ENCODE measurements around the gene UBE3B.

Gene UBE3B

DNA sequence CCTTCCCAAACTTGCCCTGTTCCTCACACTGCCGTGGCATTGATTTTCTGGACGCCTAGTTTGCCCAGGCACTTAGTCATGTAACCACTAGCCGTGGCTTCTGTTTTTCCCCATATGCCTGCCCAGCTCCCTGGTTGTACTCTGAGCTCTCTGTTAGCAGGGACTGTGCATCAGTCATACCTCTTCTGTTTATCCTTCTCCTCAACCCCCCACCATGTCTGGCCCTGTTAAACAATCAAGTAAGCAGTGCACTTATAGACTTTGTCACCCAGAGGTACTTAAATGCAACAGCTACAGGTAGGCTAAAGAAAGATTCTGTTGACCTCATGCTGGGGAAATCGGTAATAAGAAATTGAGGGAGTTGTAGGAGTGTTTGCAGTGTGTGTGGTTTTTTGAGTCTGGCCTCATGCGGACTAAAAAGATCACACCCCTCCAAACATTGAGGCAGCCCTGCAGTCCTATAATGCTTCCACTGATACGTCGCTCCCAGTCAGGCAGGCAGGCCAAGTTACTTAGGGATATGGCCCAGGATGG lies 17.0 kb downstream of the UBE3B start:
- DNase-seq (ENCODE audit: low read depth, low spot score) = no peak

DNA sequence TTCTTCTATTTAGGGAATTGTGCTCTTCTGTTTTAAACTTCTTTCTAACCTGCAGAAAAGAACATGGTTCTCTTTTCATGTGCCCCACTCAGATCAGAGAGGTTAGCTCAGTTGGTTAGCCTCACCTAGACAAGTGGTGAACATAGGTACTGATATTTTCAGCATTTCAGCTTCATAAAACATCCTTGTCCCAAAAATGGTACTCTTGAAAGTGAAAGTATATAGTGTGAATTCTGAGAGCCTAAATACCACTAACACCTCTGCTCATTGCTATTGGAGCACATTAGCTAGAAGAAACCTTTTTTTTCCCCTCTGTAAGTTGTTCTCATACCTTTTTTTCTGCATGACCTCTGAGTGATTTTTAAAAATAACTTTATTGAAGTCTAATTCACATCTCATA lies 17.6 kb downstream of the UBE3B start:
- DNase-seq (ENCODE audit: low read depth, low spot score) = no peak

- no peak for DNase-seq (ENCODE audit: low read depth, low spot score)
These were observed 18.9 kb downstream of the UBE3B start for GRCh38 chr12:109496306-109496705.

DNA sequence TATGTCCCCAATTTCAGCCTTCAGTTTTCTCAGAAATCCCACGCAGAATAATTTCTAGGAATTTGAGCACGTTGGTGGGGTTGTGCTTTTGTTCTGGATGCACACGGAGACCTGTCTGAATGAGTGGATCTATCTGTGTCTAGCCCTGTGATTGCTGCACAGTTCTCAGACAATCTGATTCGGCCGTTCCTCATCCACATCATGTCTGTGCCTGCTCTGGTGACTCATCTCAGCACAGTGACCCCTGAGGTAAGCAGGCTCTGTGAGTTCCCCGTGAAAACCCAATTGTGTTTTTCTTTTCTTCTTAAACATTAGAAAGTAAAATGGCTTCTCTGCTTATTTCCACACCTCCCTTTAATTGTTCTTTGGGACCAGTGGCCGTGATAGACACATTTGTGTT lies 20.2 kb downstream of the UBE3B start:
- DNase-seq (ENCODE audit: low read depth, low spot score) = no peak

DNA sequence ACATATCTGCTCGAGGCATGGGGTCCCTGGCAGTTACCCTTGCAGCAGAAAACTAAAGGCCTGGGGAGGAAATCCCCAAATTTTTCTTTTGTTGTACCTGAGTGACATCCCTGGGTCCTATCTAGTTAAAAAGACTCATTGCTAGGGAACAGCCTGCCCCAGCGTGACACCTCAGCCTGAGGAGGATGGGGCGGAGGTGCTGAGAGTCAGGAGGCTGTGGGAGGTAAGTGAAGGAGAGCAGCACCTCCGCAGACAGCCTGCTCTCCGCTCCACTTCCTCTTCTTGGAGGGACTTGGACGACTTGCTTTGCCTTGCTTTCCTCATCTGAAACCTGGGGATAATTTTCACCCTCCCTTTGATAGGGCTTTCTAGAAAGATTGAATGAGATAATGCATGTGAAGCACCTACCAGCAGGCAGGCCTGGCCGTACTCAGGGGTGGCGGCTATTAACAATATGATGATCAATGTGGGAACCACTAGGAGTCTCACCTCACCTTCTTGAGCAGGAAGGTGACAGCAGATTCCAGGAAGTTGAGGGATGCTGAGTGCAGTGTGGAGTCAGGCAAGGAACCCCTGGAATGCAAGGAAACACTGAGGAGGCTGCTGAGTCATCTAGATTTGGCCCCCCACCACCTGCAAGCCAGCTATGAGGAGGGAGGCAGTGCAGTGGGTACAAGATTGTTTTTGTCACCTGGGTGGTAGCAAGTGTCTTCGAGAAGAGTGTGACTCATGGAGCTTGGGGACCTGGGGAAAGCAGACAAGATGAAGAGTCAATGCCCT lies 23.2 kb downstream of the UBE3B start:
- DNase-seq (ENCODE audit: low read depth, low spot score) = no peak

DNA sequence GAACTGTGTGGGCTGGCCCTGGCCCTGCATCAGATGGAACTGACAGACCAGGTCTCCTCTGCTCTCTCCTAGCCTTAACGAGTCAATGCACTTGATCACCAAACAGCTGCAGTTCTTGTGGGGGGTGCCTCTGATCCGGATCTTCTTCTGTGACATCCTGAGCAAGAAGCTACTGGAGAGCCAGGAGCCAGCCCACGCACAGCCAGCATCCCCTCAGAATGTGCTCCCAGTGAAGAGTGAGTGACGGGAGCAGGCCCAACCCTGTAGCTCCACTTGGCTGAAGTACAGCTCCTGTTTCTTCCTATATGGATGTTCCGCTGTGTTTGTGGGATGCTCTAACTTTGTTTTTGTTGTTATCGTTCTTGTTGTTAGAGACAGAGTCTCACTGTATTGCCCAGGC lies 23.9 kb downstream of the UBE3B start:
- no peak for DNase-seq (ENCODE audit: low read depth, low spot score)

DNA sequence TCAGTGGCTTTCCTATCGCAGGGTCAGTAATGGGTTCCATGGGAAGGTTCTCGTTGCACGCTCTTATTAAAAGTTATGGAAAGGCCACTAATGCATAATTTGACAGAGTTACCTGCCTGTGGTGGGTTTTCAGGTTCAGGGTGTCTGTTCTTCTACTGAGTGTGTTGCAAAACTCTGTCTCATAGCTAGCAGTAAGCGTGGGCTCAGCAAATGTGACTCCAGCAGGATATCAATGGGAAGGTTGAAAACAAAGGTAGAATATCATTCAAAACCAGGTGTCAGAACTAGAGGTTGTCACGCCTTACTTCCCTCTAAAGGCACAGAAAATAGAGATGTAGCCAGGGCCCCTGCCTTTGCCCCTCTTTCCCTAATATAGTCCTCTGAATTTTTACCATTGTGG lies 24.9 kb downstream of the UBE3B start:
- DNase-seq (ENCODE audit: low read depth, low spot score) = no peak

DNA sequence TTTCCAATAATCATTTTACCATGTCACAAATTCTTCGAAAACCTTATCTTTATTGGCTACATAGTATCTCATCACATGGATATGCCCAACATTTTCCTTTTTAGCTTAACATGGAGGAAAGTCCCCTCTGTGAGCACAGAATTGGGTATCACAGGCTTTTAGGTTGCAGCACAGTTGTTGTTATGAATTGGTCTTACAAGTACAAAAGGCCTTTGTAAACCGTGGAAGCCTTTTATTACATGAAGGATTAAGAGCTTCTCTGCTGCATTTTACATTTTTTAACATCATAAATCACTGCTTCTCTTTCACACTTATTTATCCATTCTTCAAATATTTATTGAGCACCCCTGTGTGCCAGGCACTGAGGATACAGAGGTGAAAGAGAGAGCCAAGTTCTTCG lies 26.2 kb downstream of the UBE3B start:
- no peak for DNase-seq (ENCODE audit: low read depth, low spot score)

GRCh38 chr12:109504068-109504467 lies 26.6 kb downstream of the UBE3B start:
- DNase-seq (ENCODE audit: low read depth, low spot score) = no peak

DNA sequence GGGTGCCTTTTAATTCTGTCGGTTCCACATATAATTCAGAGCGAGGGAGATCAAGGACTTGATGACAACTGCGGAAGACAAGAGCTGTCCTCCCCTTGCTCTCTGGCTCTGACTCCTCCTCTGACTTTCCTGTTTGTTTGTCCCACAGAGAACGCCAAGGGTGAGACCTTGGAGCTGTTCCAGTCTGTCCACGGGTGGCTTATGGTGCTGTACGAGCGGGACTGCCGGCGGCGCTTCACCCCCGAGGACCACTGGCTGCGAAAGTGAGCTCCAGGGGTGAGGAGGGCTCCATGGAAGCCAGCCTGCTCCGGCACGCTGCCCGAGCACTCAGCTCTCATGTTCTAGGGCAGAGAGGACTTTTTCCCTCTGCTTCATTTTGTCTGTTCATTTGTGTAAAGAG lies 32.8 kb downstream of the UBE3B start:
- DNase-seq (ENCODE audit: low read depth, low spot score) = no peak

GRCh38 chr12:109512608-109513007 lies 35.2 kb downstream of the UBE3B start:
- no peak for DNase-seq (ENCODE audit: low read depth, low spot score)

- DNase-seq (ENCODE audit: low read depth, low spot score) = no peak
These were observed 35.6 kb downstream of the UBE3B start for GRCh38 chr12:109513051-109513450.

- DNase-seq (ENCODE audit: low read depth, low spot score) = no peak
These were observed 36.5 kb downstream of the UBE3B start for GRCh38 chr12:109513977-109514376.

- no peak for DNase-seq (ENCODE audit: low read depth, low spot score)
These were observed 40.2 kb downstream of the UBE3B start for GRCh38 chr12:109517619-109518018.

GRCh38 chr12:109518820-109519665 lies 41.6 kb downstream of the UBE3B start:
- DNase-seq (ENCODE audit: low read depth, low spot score) = no peak

DNA sequence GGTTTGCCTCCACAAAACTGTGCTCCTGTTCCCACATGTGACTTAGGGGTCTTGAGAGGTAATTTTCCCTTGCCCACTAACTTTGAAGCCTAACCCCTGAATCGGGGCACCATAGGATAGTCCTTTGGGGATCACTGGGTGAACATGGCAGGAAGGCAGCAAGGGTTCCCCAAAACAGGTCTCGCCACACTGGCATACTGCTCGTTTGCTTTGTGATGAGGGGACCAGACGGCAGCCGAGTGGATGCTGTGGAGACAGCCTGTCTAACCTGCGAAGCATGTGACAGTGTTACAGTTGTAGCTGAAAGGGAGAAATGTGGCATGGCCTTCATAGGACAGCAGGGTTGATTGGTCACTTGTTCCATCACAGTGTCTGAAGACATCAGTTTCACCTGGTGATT lies 42.4 kb downstream of the UBE3B start:
- no peak for DNase-seq (ENCODE audit: low read depth, low spot score)

- DNase-seq (ENCODE audit: low read depth, low spot score) = no peak
These were observed 44.4 kb downstream of the UBE3B start for GRCh38 chr12:109521831-109522230.

DNA sequence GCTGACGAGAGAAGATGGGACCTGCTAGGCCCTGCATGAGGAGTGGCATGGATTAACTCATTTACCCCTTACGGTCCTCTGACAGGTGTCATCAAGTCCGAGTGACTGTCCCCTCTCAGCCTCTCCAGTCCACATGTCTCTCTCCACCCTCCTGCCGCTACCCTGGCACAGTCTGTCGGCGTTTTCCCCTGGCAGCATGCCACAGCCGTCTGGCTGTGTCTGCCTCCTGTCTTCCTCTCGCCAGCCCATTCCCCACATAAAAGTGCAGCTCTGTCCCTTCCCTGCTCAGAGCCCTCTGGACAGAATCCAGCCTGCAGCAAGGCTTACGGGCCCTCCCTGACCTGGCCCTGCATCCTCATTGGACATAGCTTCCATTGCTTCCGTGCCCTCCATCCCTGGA lies 45.6 kb downstream of the UBE3B start:
- DNase-seq (ENCODE audit: low read depth, low spot score) = no peak

DNA sequence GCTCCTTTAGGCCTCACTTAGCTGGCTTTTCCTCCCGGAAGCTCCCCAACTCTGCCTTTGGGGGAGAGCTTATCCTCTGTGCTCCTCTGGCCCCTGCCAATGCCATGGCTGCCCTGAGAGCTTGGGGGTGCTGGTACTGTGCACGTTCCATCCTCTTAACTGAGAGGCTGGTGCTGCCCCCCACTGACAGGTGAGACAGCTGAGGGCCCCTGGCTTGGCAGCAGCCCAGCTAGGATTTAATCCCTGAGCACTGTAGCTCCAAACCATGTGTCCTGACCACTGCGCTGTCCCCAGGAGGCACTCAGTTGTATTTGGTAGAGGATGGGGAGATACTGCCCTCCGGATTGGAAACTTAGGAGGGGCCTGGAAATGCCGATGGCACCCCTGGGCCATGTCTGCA lies 46.1 kb downstream of the UBE3B start:
- no peak for DNase-seq (ENCODE audit: low read depth, low spot score)

DNA sequence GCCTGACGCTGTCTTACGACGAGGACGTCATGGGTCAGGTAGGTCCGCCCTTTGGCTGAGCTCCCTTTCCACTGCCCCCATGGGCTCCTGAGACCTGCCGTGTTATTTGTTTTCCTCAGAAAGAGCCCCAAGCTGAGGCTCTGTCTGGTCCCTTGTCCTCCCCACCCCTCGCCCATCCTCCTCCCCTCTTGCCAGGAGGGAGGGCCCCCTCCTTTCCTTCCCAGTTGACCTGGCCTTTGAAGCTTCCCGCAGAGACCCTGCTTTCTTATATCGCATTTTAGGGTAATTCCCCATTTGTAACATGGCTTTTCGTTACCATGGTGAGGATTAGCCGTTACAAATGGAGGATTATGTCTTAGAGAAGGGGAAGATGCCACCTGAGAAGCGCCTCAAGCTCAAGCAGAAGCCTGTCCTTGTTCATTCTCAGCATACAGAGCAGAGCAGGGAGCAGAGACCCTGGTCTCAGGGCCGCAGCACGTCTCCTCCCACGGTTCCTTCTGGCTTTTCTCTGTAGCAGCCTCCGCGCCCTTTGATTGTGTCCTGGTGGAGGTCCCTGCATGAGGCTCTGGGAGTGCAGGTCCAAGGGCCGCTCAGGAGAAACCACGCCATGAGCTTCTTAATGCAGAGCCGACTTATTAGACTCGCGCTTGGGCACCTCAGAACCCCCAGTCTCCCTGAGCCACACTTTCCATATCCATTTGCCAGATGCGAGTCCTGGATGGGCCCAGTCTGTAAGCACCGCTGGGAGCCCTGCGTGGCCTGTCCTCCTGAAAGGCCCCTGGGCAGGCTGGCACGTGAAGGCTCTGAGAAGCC lies 47.2 kb downstream of the UBE3B start:
- DNase-seq (ENCODE audit: low read depth, low spot score) = no peak

DNA sequence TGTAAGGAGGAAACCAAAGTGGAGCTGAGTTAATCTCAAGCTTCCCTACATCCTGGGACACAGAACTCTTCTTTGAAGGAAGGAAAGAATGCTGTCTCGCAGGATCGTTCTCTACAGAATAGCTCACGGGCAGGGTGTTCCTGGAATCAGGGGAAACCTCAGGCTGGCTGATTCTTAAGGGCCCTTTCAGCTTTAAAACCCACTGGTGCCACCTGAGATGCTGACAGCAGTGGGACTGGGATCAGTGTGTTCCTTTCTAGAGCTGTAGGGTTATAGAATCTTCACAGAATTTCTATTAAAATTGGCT lies 47.8 kb downstream of the UBE3B start:
- DNase-seq (ENCODE audit: low read depth, low spot score) = no peak

- no peak for DNase-seq (ENCODE audit: low read depth, low spot score)
These were observed 50.2 kb downstream of the UBE3B start for GRCh38 chr12:109527489-109528123.

Measured in activated CD4-positive, CD25-positive, alpha-beta regulatory T cell treated with anti-CD3 and anti-CD28 coated beads, Interleukin-2, amount 50 U/mL, for 16 hours (primary cell).